ENCODE measurements around the gene IGSF22. TPM values are rescaled to one million over a fixed set of nuclear protein-coding genes. Genes with fewer than 3 reads are reported as not detected.

Gene IGSF22
- total RNA-seq, 2 donors from 2014 or later = not detected

DNA sequence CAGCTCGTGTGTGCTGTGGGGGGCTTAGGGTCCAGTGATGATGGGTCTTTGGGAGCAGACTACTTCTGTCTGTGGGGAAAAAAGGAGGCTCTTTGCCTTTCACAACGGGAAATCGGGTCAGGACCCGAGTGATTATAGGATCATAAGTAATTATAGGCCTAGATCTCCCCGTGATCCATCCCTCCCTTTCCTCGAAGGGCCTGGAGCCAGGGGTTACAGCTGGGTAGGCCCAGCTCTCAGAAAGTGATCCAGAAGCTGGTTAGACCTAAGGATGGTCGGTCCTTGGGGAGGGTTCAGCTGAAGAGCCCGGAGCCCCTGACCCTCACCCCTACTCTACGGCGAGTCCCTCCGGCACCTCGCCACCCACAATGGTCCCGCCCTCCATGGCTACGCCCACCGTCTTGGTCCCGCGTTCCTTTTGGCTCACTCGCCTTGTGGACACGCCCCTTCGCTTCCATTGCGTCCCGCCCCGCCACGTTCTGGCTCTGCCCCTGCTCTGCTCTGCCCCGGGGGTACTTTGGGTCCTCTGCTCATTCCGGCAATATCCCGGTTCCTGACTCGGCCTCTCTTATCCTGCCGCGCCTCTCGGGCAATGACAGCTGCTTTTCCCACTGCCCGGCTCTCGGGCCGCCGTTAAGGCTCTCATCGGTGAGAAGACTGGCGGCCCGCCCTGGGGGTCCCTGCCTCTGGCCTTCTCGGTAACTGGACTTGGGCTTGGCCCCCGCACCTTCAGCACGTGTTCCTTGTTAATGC lies 5.0 kb downstream of the IGSF22 start:
- peak; percentile 85 for ATAC-seq
- Histone ChIP-seq H3K4me1 (peaks cover 7% of the 10 kb centered on the region), H3K27ac (peak overlapping the region in 3 of 4 donors; percentile 12 to 54 (median 21)), H3K27me3 (no peaks in the 10 kb centered on the region), H3K9me3 (no peaks in the 10 kb centered on the region), H3K4me3 (peak overlapping the region; percentile 33 to 38), H3K36me3 (replicated peaks in 1 of 2; ENCODE audit: insufficient read depth in 1 of 2, low read depth in 2 of 2) (no peaks in the 10 kb centered on the region)
- 4 to 7% methylated on average over 27 to 41 of the region's 41 CpGs for WGBS, 2 donors
- TF ChIP-seq, protein P1, sequence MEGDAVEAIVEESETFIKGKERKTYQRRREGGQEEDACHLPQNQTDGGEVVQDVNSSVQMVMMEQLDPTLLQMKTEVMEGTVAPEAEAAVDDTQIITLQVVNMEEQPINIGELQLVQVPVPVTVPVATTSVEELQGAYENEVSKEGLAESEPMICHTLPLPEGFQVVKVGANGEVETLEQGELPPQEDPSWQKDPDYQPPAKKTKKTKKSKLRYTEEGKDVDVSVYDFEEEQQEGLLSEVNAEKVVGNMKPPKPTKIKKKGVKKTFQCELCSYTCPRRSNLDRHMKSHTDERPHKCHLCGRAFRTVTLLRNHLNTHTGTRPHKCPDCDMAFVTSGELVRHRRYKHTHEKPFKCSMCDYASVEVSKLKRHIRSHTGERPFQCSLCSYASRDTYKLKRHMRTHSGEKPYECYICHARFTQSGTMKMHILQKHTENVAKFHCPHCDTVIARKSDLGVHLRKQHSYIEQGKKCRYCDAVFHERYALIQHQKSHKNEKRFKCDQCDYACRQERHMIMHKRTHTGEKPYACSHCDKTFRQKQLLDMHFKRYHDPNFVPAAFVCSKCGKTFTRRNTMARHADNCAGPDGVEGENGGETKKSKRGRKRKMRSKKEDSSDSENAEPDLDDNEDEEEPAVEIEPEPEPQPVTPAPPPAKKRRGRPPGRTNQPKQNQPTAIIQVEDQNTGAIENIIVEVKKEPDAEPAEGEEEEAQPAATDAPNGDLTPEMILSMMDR (IDR thresholded peaks at IDR 0.05) = no peak
- peak in 1 of 3 donors; percentile 34 for TF ChIP-seq POLR2A (IDR thresholded peaks at IDR 0.05)
- intact Hi-C loops (cut with DNase I) = no loop called here
- DNase-seq = peak; percentile 69 to 88 (median 82)

DNA sequence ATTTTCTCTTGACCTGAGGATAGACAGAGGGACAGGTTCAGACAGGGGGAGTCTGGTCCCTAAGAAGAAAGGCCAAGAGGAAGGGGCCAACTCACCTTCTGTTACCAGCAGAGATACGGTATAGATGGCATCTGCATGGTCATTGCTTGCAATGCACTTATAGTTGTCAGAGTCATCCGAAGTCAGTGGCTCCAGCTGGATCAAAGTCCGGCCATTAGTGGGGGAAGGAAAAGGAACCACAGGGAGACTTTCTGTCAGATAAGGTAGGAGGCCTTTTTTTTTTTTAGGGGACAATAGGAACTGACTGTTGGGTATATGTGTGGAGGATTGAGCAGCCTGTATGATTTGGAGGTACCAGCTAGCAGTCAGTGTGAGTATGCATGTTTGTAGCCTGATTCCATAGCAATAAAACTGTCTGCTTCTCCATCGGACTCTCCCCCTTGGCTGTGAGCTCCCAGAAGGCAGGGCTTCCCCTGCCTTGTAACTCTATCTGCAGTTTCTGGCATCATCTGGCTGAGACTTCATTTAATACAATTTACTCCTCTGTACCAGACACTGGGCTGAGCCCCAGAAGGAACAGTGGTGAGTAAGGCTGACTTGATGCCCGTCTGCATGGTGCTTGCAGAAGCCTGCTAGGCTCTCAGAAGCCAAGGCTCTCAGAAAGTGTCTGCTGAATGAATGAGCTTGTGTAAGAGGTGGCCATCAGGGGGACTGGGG lies 5.7 kb downstream of the IGSF22 start:
- intact Hi-C loops (cut with DNase I) = no loop called here
- H3K4me1 ChIP-seq = peaks cover 7% of the 10 kb centered on the region
- H3K4me3 ChIP-seq = no peak overlapping the region

DNA sequence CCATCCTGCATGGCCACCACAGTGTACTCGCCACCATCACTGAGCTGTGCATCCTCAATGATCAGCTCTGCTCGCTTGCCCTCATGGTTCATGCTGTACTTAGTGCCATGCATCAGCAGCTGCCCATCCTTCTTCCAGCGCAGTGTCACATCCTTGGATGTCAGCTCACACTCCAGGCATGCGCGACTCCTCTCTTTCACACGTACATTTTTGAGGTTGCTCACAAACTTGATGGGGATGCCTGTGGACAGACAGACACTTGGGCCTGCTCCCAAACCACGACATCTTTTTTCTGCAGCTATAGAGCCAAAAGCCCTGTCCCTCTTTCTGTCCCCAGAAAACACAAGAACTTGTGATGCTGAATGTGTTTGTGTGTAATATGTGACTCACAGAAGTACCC lies 10.5 kb downstream of the IGSF22 start:
- intact Hi-C loops (cut with DNase I) = no loop called here
- 81 to 82% methylated on average over 7 of the region's 7 CpGs for WGBS, 2 donors
- no peaks in the 10 kb centered on the region for H3K36me3 ChIP-seq (replicated peaks in 1 of 2; ENCODE audit: insufficient read depth in 1 of 2, low read depth in 2 of 2)

More for the DNA sequence above, 5.7 kb downstream of the IGSF22 start:
- Histone ChIP-seq H3K9me3 (no peaks in the 10 kb centered on the region), H3K27me3 (no peaks in the 10 kb centered on the region), H3K36me3 (replicated peaks in 1 of 2; ENCODE audit: insufficient read depth in 1 of 2, low read depth in 2 of 2) (no peaks in the 10 kb centered on the region), H3K27ac (no peak overlapping the region)
- no peak for ATAC-seq
- WGBS, 2 donors = 67 to 85% methylated on average over 5 of the region's 5 CpGs
- TF ChIP-seq, protein P1 (IDR thresholded peaks at IDR 0.05) = no peak
- no peak for TF ChIP-seq POLR2A (IDR thresholded peaks at IDR 0.05)
- no peak for DNase-seq

DNA sequence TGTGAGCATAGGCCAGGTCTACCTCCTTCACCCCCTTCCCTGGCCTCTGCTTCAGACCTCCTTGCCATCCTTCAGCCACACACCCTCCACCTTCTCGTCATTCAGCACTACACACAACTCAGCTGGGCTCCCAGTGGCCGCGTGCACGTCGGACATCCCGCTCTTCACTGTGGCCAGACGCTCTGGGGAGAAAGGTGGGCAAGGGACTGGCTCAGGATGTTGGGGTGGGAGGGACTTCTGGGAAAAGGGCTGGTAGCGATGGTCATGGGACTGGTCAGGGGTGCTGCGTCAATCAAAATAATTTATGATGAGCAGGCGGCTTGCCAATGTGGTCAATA lies 11.6 kb downstream of the IGSF22 start:
- ATAC-seq = no peak
- Histone ChIP-seq H3K27ac (no peak overlapping the region), H3K4me1 (no peaks in the 10 kb centered on the region), H3K36me3 (replicated peaks in 1 of 2; ENCODE audit: insufficient read depth in 1 of 2, low read depth in 2 of 2) (no peaks in the 10 kb centered on the region), H3K9me3 (no peaks in the 10 kb centered on the region), H3K27me3 (no peaks in the 10 kb centered on the region), H3K4me3 (no peak overlapping the region)
- intact Hi-C loops (cut with DNase I) = no loop called here
- DNase-seq = no peak
- 83 to 85% methylated on average over 10 of the region's 10 CpGs for WGBS, 2 donors
- no peak for TF ChIP-seq POLR2A (IDR thresholded peaks at IDR 0.05)
- TF ChIP-seq, protein P1 (IDR thresholded peaks at IDR 0.05) = no peak

More for the DNA sequence above, 10.5 kb downstream of the IGSF22 start:
- no peaks in the 10 kb centered on the region for H3K4me1 ChIP-seq
- no peak overlapping the region for H3K27ac ChIP-seq
- DNase-seq (no peak), ATAC-seq (no peak)
- no peaks in the 10 kb centered on the region for H3K27me3 ChIP-seq
- H3K4me3 ChIP-seq = no peak overlapping the region
- H3K9me3 ChIP-seq = no peaks in the 10 kb centered on the region
- TF ChIP-seq, protein P1 (IDR thresholded peaks at IDR 0.05) = no peak
- TF ChIP-seq POLR2A (IDR thresholded peaks at IDR 0.05) = no peak

All from body of pancreas (tissue), 4 donors.